ENCODE data around the gene RBM14.
"Not testable (repeated sequence)": the region's sequence is repeated elsewhere in the genome, so short reads cannot be mapped to it uniquely, and the experiment has no call there.

RBM14 gene

DNA sequence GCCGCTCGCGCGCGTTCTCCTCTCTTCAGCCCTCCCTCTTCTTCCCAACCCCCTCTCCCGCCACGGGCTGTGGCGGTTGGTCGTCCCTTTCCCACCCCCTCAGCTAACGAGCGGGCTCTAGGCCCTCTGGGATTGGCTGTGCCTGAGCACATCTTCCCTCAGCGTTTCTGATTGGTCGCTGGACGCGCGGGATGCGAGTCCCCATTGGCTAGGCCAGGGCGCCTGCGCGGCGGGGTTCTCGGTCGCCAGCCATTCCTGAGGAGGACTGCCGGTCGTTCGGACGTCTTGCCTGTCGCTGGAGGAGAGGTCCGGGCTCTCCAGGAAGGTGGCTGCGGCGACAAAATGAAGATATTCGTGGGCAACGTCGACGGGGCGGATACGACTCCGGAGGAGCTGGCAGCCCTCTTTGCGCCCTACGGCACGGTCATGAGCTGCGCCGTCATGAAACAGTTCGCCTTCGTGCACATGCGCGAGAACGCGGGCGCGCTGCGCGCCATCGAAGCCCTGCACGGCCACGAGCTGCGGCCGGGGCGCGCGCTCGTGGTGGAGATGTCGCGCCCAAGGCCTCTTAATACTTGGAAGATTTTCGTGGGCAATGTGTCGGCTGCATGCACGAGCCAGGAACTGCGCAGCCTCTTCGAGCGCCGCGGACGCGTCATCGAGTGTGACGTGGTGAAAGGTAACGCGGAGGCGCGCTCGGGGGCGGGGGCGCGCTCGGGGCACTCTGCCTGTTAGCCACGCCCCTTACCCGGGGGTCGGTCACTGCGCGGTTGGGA, at the start of gene RBM14:
RBM14 (plus strand) TSS at position 252 of the 776 bp plus-strand sequence; CDS start at position 343, 91 bp downstream.
- DNase-seq (ENCODE audit: low read depth): peak; percentile 97

GRCh38 chr11:66567787-66568123, 48.7 kb upstream of the RBM14 start:
- DNase-seq (ENCODE audit: low read depth): no peak

- DNase-seq (ENCODE audit: low read depth): peak; percentile 43
Observed at GRCh38 chr11:66568124-66568916, 48.1 kb upstream of the RBM14 start, which contains the start of gene CTSF. Gene CTSF (minus strand): TSS chr11:66568606. CDS start chr11:66568486, 120 bp downstream.

DNA sequence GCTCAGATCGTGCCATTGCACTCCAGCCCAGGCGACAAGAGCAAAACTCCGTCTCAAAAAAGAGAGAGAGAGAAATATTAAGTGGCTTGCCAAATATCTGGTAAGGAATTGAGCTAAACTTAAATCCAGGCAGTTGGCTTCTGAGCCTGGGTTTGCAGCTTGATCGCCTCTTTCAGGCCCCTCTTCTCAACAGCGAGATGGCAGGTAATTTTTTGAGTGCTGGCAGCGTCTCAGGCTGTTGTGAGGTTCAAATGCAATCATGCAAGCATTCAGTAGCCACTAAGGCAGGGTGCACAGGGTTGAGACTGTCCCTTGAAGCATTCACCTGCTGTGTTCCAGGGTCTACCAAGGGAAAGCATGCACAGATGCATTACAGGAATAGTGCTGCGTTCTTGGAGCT, 47.4 kb upstream of the RBM14 start:
- DNase-seq (ENCODE audit: low read depth): no peak

DNA sequence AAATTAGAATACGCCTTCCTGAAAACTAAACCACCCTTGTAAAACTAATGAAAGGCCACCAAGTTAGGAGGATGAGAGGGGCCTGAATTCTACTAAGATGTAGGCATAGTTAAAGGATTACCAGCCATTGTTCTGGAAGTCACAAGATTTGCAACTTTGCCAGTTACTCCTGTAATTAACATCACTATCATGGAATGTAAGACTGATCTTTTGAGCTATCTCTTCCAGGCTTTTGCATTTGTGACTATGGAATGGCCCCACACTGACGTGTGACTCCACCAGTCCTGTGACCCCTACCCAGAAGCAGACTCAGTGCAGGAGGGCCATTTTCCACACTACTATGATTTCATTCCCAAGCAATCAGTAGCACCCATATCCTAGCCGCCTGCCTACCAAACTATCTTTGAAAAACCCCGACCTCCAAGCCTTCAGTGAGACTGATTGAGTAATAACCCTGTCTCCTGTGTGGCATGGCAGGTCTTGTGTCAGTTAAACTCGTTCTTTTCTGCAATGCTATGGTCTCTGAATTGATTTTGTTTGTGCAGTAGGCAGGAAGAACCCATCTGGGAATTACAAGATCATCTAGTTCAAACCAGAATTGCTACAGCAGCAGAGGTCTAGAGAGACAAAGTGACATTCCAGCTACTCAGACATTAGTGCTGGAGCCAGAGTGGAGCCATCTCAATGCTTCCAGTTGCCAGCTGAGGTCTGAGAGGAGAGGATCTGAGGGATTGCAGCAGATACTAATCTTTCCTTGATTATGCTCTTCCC, 46.2 kb upstream of the RBM14 start:
- no peak for DNase-seq (ENCODE audit: low read depth)

DNA sequence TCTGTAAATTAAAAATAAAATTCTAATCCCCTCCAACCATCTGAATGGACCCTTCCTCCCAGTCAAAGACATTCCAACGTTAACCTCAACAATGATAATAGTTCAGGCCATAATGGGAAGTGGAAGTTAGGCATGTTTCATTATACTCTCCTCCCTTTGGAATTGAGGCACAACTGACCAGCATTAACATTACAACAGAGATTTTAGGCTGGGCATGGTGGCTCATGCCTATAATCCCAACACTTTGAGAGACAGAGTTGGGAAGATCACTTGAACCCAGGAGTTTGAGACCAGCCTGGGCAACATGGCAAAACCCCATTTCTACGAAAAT, 45.6 kb upstream of the RBM14 start:
- no peak for DNase-seq (ENCODE audit: low read depth)

DNA sequence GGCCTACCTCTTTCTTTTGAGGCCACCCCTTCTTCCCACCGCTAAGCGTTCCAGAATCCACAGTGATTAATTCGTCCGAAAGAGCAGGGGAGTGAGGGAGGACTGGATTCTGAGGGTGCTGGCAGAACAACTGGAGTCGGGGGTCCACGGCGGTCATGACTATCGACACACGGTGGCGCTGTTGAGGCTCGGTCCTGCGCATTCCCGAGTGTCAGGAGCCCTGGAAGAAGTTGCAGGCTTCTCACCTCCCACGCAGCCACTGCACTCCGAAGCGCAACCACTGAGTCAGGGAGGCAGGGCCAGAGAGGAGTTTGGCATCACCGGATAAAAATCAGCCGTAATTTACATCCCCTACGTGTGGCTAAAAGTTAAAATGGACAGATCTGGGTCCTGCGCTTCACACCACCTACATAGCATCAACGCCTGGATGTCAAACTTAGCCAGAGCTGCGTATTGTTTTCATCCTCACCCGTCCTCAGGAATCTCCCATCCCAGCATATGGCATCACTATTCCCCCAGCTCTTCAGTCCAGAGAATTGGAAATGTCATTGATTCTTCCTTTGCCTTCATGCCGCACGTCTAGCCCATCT, 37.3 kb upstream of the RBM14 start:
- DNase-seq (ENCODE audit: low read depth): peak; percentile 32

DNA sequence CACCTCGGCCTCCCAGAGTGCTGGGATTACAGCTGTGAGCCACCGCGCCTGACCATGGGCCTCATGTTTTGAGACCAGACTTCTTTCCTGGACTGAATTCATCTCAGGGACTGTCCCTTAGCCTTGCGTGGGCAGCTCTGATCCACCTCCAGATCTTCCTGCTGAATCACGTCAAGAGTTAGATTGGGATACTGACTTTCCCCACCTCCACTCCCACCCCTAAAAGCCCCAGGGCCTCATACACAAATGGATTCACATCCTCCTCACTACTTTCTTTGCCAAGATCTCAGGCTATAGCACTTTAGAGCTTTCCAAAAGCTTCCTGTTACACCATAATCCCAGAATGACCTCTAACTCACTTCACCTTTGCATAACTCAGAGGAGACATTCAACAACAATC, 35.6 kb upstream of the RBM14 start:
- no peak for DNase-seq (ENCODE audit: low read depth)

DNA sequence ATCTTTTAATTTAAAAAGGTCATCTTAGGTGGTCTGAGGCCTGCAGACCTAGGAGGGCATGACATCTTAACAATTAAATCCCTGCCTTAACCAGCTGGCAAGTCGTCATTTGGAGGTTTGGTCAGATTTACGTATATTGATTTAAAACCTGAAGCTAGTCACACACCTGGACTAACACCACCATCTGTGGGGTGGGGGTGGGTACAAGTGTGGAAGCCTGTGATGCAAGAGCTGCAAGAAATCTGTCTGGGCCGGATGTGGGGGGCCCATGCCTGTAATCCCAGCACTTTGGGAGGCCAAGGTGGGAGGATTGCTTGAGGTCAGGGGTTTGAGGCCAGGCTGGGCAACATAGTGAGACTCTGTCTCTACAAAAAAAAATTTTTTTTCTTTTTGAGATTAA, 35.2 kb upstream of the RBM14 start:
- no peak for DNase-seq (ENCODE audit: low read depth)

GRCh38 chr11:66582565-66583147, 33.8 kb upstream of the RBM14 start:
- DNase-seq (ENCODE audit: low read depth): not testable (repeated sequence)

- not testable (repeated sequence) for DNase-seq (ENCODE audit: low read depth)
Observed at GRCh38 chr11:66585447-66585846, 31.0 kb upstream of the RBM14 start.

GRCh38 chr11:66586136-66586535, 30.3 kb upstream of the RBM14 start:
- DNase-seq (ENCODE audit: low read depth): no peak

- not testable (repeated sequence) for DNase-seq (ENCODE audit: low read depth)
Observed at GRCh38 chr11:66589315-66589714, 27.1 kb upstream of the RBM14 start.

GRCh38 chr11:66589996-66590675, 26.3 kb upstream of the RBM14 start:
- no peak for DNase-seq (ENCODE audit: low read depth)

DNA sequence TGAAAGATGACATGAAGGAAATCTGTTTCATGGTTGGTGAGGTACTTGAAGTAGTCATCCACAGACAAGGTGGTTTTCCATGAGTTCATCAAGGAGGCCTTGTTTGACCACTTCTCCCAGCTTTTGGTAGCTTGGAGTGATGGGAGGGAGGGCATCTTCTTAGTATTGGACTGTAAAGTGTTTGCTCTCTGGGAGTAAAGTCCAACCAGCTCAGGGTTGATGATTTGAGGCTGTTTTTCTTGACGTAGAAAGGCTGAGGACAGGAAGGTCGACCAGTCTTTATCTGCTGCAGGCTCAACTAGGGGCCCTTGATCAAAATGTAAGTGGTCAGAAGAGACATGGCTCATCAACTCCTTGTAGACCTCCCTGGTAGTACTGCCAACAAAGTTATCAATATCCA, 25.3 kb upstream of the RBM14 start:
- DNase-seq (ENCODE audit: low read depth): no peak

DNA sequence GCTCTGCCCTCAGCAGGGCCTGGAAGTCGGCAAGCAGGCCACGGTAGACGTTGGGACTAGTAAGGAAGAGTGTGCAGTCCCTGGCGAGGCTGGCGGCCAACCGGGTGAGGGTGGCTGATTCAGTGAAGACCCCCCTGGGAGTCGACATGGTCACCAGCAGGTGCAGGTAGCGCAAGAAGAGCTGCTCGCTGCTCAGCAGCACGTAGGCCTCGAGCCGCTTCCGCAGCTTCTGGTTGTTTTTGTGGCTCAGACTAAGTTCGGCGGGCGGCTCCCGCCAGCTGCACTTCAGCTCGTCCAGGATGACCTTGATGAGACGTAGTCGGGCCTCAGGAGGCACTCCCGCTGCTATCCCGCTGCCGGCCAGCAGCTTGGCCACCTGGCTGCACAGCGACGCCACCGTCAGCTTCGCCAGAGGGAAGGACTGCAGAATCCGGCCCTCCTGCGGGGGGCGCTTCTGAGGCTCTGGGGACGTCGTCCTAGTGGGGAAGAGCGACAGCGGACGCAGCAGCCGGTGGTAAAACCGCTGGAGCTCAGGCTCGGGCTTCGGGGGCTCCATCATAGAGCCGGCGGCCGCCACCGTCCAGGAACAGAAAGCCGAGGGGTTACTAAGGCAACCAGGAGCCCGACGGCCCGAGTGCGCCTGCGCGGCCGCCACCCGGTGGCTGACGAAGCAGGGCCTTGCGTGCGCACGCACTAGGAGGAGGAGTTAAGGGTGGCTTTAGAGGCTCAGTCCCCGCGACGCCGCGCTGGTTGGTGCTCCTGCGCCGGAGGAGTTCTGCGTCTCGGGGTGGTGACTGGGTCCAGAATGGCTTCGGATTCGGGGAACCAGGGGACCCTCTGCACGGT, 23.8 kb upstream of the RBM14 start, which contains the start of the genes CCDC87 and CCS:
CCDC87 (minus strand) TSS at position 607 of the 846 bp plus-strand sequence; CDS start at position 559, 48 bp downstream.
CCS (plus strand) TSS at position 729 of the 846 bp plus-strand sequence; CDS start at position 806, 77 bp downstream.
- peak; percentile 94 for DNase-seq (ENCODE audit: low read depth)

- no peak for DNase-seq (ENCODE audit: low read depth)
Observed at GRCh38 chr11:66593303-66593635, 23.2 kb upstream of the RBM14 start.

DNA sequence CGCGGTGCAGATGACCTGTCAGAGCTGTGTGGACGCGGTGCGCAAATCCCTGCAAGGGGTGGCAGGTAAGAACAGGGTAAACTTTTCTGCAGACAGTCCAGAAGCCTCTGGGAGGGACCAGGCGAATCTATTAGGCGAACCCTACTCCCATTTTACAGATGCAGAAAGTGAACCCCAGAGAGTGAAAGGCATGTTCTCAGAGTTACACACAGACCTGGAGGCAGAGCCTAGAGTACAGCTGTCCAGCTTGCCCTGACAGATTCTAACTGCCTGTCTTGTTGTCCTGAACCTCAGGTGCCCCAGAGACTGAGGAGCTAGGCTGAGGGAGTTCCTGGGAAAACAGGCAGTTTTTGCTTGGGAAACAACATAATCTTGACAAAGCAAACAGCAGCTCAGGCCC, 22.8 kb upstream of the RBM14 start:
- DNase-seq (ENCODE audit: low read depth): no peak

DNA sequence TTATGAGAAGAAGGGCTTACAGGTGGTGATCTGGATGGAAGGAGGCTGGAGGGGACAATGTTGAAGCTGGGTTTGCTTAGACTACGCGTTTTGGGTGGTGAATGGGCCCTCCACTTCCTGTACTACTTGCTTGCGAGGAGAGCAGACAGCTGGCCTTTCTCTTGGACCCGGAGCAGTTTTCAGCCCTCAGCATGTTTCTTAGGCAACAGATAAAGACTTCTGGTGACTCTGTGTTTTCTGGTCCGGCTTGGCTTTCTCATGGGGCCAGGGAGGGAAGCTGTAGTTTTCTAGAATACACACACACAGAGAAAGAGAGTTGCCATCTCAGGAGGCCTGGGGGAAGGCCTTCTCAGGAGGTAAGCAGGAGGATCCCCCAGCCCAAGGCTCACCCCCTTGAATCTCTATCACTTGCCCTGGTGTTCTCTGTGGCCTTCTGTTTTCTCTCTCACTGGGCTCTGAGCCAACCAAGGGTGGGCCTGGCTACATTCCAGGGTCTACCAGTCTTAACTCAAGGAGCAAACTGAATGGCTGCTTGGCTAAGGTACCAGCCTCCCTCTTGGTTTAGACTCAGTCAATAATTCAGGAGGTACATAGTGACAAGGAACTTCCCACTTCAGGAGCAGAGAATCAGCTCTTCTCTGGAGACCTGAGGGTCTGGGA, 21.1 kb upstream of the RBM14 start:
- DNase-seq (ENCODE audit: low read depth): no peak

GRCh38 chr11:66598993-66599392, 17.4 kb upstream of the RBM14 start:
- DNase-seq (ENCODE audit: low read depth): no peak

All from fibroblast of the conjunctiva (primary cell).